ENCODE results near the gene NPAS2. TPM values are rescaled to one million over a fixed set of nuclear protein-coding genes. Genes with fewer than 3 reads are reported as not detected.

Gene NPAS2
- total RNA-seq, 1 donor from 2014 or later: 11.4 TPM

DNA sequence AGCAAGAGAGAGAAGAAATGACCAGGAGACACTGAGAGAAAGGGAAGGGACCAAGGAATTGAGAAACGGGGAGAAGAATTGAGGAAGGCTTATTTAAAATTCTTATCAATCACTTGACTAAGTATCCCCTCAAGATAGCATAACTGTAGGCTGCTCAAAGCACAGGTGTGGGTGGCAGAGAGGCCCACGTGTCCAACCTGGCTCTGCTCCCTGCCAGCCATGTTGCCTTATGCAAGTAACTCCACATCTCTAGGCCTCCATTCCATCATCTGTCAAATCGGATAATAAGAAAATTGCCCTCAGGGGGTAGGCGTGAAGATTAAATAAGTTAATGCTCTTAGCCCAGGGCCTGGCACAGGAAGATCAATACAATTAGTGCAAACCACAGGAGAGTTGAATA, 7.4 kb upstream of the NPAS2 start:
- DNase-seq: no peak
- Histone ChIP-seq H3K4me3 (no peak overlapping the region), H3K27me3 (no peaks in the 10 kb centered on the region), H3K4me1 (no peaks in the 10 kb centered on the region), H3K9me3 (no peaks in the 10 kb centered on the region), H3K27ac (no peak overlapping the region), H3K36me3 (no peaks in the 10 kb centered on the region)
- TF ChIP-seq, protein P1, sequence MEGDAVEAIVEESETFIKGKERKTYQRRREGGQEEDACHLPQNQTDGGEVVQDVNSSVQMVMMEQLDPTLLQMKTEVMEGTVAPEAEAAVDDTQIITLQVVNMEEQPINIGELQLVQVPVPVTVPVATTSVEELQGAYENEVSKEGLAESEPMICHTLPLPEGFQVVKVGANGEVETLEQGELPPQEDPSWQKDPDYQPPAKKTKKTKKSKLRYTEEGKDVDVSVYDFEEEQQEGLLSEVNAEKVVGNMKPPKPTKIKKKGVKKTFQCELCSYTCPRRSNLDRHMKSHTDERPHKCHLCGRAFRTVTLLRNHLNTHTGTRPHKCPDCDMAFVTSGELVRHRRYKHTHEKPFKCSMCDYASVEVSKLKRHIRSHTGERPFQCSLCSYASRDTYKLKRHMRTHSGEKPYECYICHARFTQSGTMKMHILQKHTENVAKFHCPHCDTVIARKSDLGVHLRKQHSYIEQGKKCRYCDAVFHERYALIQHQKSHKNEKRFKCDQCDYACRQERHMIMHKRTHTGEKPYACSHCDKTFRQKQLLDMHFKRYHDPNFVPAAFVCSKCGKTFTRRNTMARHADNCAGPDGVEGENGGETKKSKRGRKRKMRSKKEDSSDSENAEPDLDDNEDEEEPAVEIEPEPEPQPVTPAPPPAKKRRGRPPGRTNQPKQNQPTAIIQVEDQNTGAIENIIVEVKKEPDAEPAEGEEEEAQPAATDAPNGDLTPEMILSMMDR (IDR thresholded peaks at IDR 0.05): no peak
- intact Hi-C loops (cut with DNase I): no loop called here
- ATAC-seq: no peak

DNA sequence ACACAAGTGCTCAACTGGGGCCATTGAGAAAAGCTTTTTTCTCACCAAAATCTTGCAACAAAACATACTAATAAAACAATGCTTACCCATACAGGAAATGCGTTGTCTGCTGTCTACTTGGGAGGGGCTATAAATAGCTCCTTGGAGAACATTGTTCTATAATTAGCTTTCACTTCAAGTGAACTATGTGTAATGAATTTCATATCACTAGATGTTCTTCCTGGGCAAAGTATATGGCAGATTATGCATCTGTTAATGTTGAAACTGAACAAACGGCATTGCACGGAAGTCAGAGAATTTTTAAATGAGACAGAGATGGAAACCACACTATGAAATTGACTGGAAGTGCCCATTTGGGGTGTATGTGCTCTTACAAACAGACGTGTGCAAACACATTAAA, 6.4 kb upstream of the NPAS2 start:
- no peak overlapping the region for H3K4me3 ChIP-seq
- intact Hi-C loops (cut with DNase I): no loop called here
- DNase-seq (no peak), ATAC-seq (no peak)
- H3K36me3 ChIP-seq: no peaks in the 10 kb centered on the region
- H3K9me3 ChIP-seq: no peaks in the 10 kb centered on the region
- peaks cover 2% of the 10 kb centered on the region for H3K27me3 ChIP-seq
- peaks cover 2% of the 10 kb centered on the region for H3K4me1 ChIP-seq
- H3K27ac ChIP-seq: no peak overlapping the region
- TF ChIP-seq, protein P1 (IDR thresholded peaks at IDR 0.05): no peak

DNA sequence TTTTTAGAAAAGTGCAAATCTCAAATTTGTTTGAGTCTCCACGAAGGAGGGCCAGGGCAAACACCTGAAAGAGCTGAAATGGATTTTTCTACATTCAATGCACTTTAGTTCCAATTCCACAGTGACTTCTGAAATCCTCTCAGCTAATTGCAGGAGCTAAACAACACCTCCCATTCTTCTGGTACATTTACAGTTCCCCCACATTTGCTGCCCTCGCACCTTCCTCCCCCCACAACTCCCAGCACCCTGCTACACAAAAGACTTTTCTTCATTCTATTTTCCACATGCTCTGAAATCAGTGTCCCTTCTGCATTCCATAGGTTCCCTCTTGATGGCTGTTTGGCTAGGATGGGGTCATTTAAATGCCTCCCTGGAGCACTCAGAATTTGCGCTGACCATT, 5.9 kb upstream of the NPAS2 start:
- no peak overlapping the region for H3K4me3 ChIP-seq
- intact Hi-C loops (cut with DNase I): no loop called here
- peaks cover 4% of the 10 kb centered on the region for H3K4me1 ChIP-seq
- ATAC-seq (no peak), DNase-seq (no peak)
- no peaks in the 10 kb centered on the region for H3K9me3 ChIP-seq
- TF ChIP-seq, protein P1 (IDR thresholded peaks at IDR 0.05): no peak
- H3K27ac ChIP-seq: no peak overlapping the region
- H3K36me3 ChIP-seq: no peaks in the 10 kb centered on the region
- H3K27me3 ChIP-seq: peaks cover 7% of the 10 kb centered on the region

DNA sequence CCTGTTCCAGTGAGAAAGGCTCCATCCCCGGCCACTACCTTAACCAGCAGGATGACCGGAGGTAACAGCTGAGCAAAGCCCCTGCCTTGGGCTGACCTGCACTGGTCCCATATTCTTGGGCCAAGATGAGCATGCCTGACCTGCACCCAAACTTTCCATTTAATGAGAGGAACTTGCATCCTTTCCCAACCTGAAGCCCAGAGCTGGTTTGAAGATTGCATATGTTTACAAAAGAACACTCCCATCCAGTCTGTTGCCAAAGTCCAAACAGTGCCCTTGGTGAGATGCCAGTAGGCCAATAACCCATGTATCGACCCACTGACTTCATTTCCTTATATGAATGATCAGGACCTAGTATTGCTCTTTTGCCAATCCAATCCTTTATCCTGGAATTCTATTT, 5.5 kb upstream of the NPAS2 start:
- intact Hi-C loops (cut with DNase I): no loop called here
- no peak for ATAC-seq
- Histone ChIP-seq H3K4me3 (no peak overlapping the region), H3K9me3 (no peaks in the 10 kb centered on the region), H3K27me3 (peaks cover 10% of the 10 kb centered on the region), H3K27ac (no peak overlapping the region), H3K4me1 (peaks cover 8% of the 10 kb centered on the region), H3K36me3 (no peaks in the 10 kb centered on the region)
- TF ChIP-seq, protein P1 (IDR thresholded peaks at IDR 0.05): no peak
- DNase-seq: no peak

DNA sequence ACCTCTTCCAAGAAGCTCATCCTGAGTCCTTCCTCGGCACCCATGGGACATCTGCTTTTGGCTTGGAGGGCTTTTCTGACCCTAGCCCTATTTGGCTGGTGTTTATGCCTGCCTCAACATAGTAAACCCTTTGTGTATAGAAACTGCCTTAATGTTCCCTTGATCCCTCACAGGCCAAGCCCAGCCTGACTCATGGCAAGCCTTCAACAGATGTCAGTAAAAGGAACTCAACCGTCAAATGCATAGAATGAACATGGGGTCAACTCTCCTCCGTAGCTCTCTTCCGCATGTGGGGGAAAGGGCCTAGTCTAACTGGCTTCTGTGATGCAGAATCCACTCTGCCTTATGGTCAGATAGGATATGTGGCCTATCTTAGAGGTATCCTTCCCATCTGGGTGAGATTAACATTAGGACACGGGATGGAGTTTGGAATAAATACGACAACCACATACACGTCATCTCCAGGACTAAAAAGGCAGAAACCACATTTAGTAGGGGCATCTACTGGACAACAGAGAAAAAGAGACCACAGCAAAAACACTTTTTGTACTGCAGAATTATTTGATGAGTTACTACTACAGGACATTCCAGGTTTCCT, 2.5 kb upstream of the NPAS2 start:
- Histone ChIP-seq H3K27me3 (peaks cover 10% of the 10 kb centered on the region), H3K27ac (no peak overlapping the region), H3K4me3 (no peak overlapping the region), H3K9me3 (no peaks in the 10 kb centered on the region), H3K4me1 (peaks cover 9% of the 10 kb centered on the region), H3K36me3 (no peaks in the 10 kb centered on the region)
- intact Hi-C loops (cut with DNase I): no loop called here
- DNase-seq (no peak), ATAC-seq (no peak)
- TF ChIP-seq, protein P1 (IDR thresholded peaks at IDR 0.05): no peak

All from upper lobe of right lung (tissue), 1 donor.